Vagina (tissue), 2 donors: ENCODE results near the gene HIVEP2. TPM values are rescaled to one million over a fixed set of nuclear protein-coding genes. Genes with fewer than 3 reads are reported as not detected.

Source experiments
- DNase-seq, 2 donors: peaks; one replicate each; pipeline ENCODE4 v3.0.0-alpha.2; 2017; ENCODE audit errors: extremely low spot score in 2 of 2
- H3K27ac ChIP-seq: fragments of 200-600 bp; sonication (generic); one replicate; pipeline ENCODE4 v1.5.1; 2019
- H3K27me3 ChIP-seq: fragments of 200-600 bp; sonication (generic); one replicate; pipeline ENCODE4 v1.5.1; 2019
- H3K36me3 ChIP-seq, 2 donors: fragments of 200-600 bp; sonication (generic); one replicate each; pipeline ENCODE4 v1.5.1; 2017 to 2019
- H3K4me1 ChIP-seq: fragments of 200-600 bp; sonication (generic); one replicate; pipeline ENCODE4 v1.5.1; 2019
- H3K4me3 ChIP-seq, 2 donors: fragments of 200-600 bp; sonication (generic); 1 replicate in 1 of 2; 2 replicates in 1 of 2; pipeline ENCODE4 v1.5.1; 2016 to 2019
- H3K9me3 ChIP-seq: fragments of 200-600 bp; sonication (generic); one replicate; pipeline ENCODE4 v1.5.1; 2019
- CTCF ChIP-seq, 3 experiments: fragments of 450-650 bp in 2 of 3; fragments of 200-600 bp in 1 of 3; sonication (generic) in 1 of 3; IDR thresholded peaks; one replicate each; pipeline ENCODE4 v1.5.1; 2017 to 2019; ENCODE audit warnings: antibody characterized with exemption in 3 of 3, mild to moderate bottlenecking in 2 of 3, moderate library complexity in 2 of 3
- POLR2A ChIP-seq, 2 donors: fragments of 450-650 bp; IDR thresholded peaks; one replicate each; pipeline ENCODE4 v1.6.1; 2017; ENCODE audit warnings: antibody characterized with exemption in 2 of 2, mild to moderate bottlenecking in 2 of 2, moderate library complexity in 2 of 2
- POLR2AphosphoS5 ChIP-seq, 2 donors: sonication (generic); formaldehyde crosslinking; IDR thresholded peaks; one replicate each; pipeline ENCODE4 v1.9.0; 2017; ENCODE audit warnings: antibody characterized with exemption in 2 of 2, mild to moderate bottlenecking in 2 of 2, low read depth in 1 of 2; ENCODE audit not compliant: insufficient read depth in 1 of 2
- intact Hi-C: fragments of 100-400 bp; cut with DNase I; formaldehyde crosslinking; loops from one replicate; pipeline ENCODE4 v1.15.1; 2023
- total RNA-seq: library from RNA; depleted of rRNA; stranded (reverse); fragments of >200 nt; gene quantifications from one replicate; pipeline ENCODE4 v1.2.3, GENCODE V29; 2016

The HIVEP2 gene
- total RNA-seq, 1 donor from 2014 or later: 24.6 TPM

- H3K27ac ChIP-seq: no peak overlapping the region
- intact Hi-C loops: no loop called here
- H3K4me1 ChIP-seq: peaks cover 15% of the 10 kb centered on the region
- TF ChIP-seq POLR2A (IDR thresholded peaks at IDR 0.05) (no peak), POLR2AphosphoS5 (IDR thresholded peaks at IDR 0.05; ENCODE audit: insufficient read depth in 1 of 2, low read depth in 1 of 2) (no peak), CTCF (IDR thresholded peaks at IDR 0.05) (no peak)
- H3K27me3 ChIP-seq: no peaks in the 10 kb centered on the region
- DNase-seq: no peak
- H3K9me3 ChIP-seq: no peaks in the 10 kb centered on the region
- no peak overlapping the region for H3K4me3 ChIP-seq
- no peaks in the 10 kb centered on the region for H3K36me3 ChIP-seq
Observed at GRCh38 chr6:142830807-142831206, 114.2 kb downstream of the HIVEP2 start.

- no peaks in the 10 kb centered on the region for H3K9me3 ChIP-seq
- no peak overlapping the region for H3K27ac ChIP-seq
- DNase-seq: no peak
- H3K27me3 ChIP-seq: no peaks in the 10 kb centered on the region
- intact Hi-C loops: no loop called here
- no peaks in the 10 kb centered on the region for H3K36me3 ChIP-seq
- H3K4me3 ChIP-seq: no peak overlapping the region
- H3K4me1 ChIP-seq: peaks cover 15% of the 10 kb centered on the region
- TF ChIP-seq CTCF (IDR thresholded peaks at IDR 0.05): no peak
- TF ChIP-seq POLR2AphosphoS5 (IDR thresholded peaks at IDR 0.05; ENCODE audit: insufficient read depth in 1 of 2, low read depth in 1 of 2): no peak
- TF ChIP-seq POLR2A (IDR thresholded peaks at IDR 0.05): no peak
Observed at GRCh38 chr6:142830116-142830710, 114.8 kb downstream of the HIVEP2 start.

GRCh38 chr6:142829556-142829955, 115.4 kb downstream of the HIVEP2 start:
- Histone ChIP-seq H3K9me3 (no peaks in the 10 kb centered on the region), H3K36me3 (no peaks in the 10 kb centered on the region), H3K4me3 (no peak overlapping the region), H3K27me3 (no peaks in the 10 kb centered on the region), H3K4me1 (peaks cover 17% of the 10 kb centered on the region), H3K27ac (no peak overlapping the region)
- intact Hi-C loops: no loop called here
- TF ChIP-seq POLR2AphosphoS5 (IDR thresholded peaks at IDR 0.05; ENCODE audit: insufficient read depth in 1 of 2, low read depth in 1 of 2) (no peak), CTCF (IDR thresholded peaks at IDR 0.05) (no peak), POLR2A (IDR thresholded peaks at IDR 0.05) (no peak)
- no peak for DNase-seq

- no peaks in the 10 kb centered on the region for H3K36me3 ChIP-seq
- H3K4me1 ChIP-seq: peaks cover 26% of the 10 kb centered on the region
- no peak for TF ChIP-seq POLR2AphosphoS5 (IDR thresholded peaks at IDR 0.05; ENCODE audit: insufficient read depth in 1 of 2, low read depth in 1 of 2)
- DNase-seq: no peak
- H3K27ac ChIP-seq: no peak overlapping the region
- no peaks in the 10 kb centered on the region for H3K27me3 ChIP-seq
- intact Hi-C loops: no loop called here
- no peaks in the 10 kb centered on the region for H3K9me3 ChIP-seq
- H3K4me3 ChIP-seq: no peak overlapping the region
Observed at GRCh38 chr6:142827991-142828390, 117.0 kb downstream of the HIVEP2 start.

GRCh38 chr6:142827369-142827768, 117.6 kb downstream of the HIVEP2 start:
- H3K27me3 ChIP-seq: no peaks in the 10 kb centered on the region
- no peaks in the 10 kb centered on the region for H3K9me3 ChIP-seq
- DNase-seq: no peak
- peak in 1 of 2 donors; percentile 78 for TF ChIP-seq POLR2AphosphoS5 (IDR thresholded peaks at IDR 0.05; ENCODE audit: insufficient read depth in 1 of 2, low read depth in 1 of 2)
- no peak for TF ChIP-seq POLR2A (IDR thresholded peaks at IDR 0.05)
- no peak for TF ChIP-seq CTCF (IDR thresholded peaks at IDR 0.05)
- H3K4me1 ChIP-seq: peaks cover 26% of the 10 kb centered on the region
- H3K4me3 ChIP-seq: no peak overlapping the region
- no peak overlapping the region for H3K27ac ChIP-seq
- H3K36me3 ChIP-seq: no peaks in the 10 kb centered on the region
- intact Hi-C loops: no loop called here
